Gastrocnemius medialis (tissue), 4 donors: ENCODE data around the gene FBXW10B.

Source experiments
- CTCF ChIP-seq, 5 experiments: fragments of 450-650 bp in 3 of 5; fragments of 200-600 bp in 2 of 5; sonication (generic) in 2 of 5; IDR thresholded peaks in 4 of 5; conservative IDR thresholded peaks in 1 of 5; 1 replicate in 4 of 5; 2 replicates in 1 of 5; pipeline ENCODE4 v1.5.1; 2016 to 2019; ENCODE audit warnings: antibody characterized with exemption in 5 of 5, mild to moderate bottlenecking in 3 of 5, moderate library complexity in 3 of 5
- POLR2A ChIP-seq, 2 donors: fragments of 450-650 bp; IDR thresholded peaks; one replicate each; pipeline ENCODE4 v1.6.1; 2017; ENCODE audit warnings: antibody characterized with exemption in 2 of 2, mild to moderate bottlenecking in 2 of 2, moderate library complexity in 2 of 2

GRCh38 chr17:15663691-15664090, 44.2 kb upstream of the FBXW10B start:
- TF ChIP-seq CTCF (IDR thresholded peaks at IDR 0.05 in 4 of 5, conservative IDR thresholded peaks at IDR 0.05 in 1 of 5), result no peak
- TF ChIP-seq POLR2A (IDR thresholded peaks at IDR 0.05), result no peak
